ENCODE results near the gene TUBGCP6.

The TUBGCP6 gene

GRCh38 chr22:50250555-50251476 lies 6.0 kb upstream of the TUBGCP6 start, which contains the start of gene HDAC10:
Gene HDAC10 (minus strand): TSS chr22:50251265. CDS start chr22:50251032, 233 bp downstream.
- DNase-seq (ENCODE audit: low spot score): peak; percentile 89

DNA sequence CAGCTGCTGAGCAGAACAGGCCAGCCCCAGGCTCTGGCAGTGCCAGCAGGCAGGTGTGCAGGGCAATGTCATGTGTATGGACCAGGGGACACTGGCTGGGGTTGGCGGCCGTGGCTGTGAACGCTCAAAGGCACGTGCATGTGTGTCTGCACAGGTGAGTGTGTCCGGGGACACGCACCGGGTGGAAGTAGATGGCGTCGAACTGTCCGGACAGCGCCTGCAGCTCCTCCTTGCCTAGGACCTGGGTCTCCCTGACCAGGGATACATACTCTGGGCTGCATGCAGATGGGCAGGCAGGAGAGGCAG lies 5.4 kb upstream of the TUBGCP6 start:
- no peak for DNase-seq (ENCODE audit: low spot score)

DNA sequence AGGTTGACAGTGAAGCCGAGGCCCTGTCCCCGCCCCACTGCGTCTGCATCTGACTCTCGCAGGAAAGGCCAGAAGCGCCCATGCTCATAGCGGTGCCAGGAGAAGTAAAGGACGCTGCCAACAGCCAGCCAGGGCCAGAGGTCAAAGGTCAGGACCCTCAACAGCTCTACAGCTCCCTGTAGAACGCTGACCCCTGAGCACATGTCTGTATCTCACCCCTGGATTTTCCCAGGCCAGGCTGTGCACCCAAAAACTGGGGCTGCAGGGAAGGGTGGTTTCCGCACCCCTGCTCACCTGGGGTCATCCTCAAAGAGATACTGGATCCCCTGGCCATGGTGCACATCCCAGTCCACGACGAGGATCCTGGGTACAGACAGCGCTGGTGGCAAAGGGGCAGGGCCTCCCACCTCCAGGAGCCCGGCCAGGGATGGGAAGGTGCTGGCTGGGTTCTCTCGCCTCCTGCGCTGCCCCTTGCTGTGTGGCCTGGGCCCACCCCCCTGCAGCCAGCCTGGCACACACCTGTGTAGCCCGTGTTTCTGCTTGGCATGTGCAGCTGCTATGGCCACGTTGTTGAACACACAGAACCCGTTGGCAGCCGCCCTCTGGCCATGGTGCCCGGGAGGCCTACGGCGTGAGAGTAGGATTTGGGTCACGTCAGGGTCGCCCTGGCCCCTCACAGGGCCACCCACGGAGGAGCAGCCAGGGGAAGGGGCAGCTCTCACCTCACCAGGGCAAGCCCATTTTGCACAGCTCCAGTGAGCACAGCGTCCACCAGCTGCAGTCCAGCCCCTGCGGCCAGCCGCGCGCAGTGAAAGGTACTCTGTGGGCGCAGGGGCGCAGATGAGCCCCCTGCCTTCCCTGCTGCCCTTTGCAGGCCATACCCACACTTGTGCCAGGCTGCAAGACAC lies 4.8 kb upstream of the TUBGCP6 start:
- no peak for DNase-seq (ENCODE audit: low spot score)

GRCh38 chr22:50248196-50249081 lies 3.6 kb upstream of the TUBGCP6 start:
- DNase-seq (ENCODE audit: low spot score): no peak

DNA sequence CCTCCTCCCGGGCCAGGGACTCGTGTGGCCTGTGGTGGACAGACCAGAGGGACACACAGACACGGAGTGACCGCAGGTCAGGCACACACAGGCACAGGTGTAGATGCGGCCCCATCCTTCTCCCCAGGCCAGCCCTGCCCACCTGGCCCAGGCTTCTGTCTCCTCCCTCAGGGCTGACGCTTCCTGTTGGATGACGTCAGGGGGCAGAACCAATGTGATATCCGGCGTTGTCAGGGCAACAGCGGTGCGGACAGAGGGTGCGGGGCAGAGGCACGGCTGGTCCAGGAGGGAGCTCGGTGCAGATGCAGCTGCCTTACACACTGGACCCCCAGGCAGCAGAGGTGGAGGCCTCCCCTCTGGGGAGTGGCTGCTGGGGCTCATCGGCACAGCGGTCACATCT lies 2.9 kb upstream of the TUBGCP6 start:
- peak; percentile 75 for DNase-seq (ENCODE audit: low spot score)

DNA sequence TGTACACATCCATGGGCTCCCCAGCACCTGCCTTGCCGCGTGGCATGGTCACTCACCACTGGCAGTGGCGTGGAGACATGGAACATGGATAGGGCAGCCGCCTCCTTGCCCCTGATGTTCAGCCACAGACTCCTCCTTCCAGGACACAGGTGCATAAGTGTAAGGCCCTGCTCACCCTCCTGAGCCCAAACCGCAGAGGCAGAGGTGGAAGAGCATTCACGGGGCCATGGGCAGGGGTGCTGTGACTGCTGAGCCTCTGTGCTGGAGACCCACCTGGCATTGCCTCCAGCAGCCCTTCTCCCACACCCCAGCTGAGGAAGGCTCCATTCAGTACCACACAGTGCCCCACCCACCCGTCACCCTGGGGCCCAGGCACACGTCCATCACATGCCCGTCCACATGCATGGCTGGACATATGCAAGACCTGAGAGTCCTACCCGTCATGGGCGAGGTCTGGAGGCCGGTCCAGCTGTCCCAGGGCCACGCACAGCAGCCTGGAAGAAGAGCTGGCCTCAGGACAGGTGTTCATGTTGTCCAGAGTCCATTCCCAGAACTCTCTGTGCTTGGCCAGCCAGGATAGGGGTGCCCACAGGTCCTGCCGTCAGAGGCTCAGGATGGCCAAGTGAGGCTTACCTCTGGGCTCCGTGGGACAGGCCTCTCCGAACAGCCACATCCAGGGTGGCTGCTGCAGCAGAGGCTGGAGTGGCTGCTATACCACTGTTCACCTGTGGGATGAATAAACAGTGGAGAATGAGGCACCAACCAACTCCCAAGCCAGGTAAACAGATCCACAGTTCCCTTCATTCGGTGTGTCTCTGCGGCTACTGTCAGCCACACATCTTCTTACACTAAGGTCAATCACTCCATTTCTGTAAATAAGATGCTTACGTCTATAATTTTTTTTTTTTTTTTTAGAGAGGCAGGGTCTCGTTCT lies 1.7 kb upstream of the TUBGCP6 start:
- no peak for DNase-seq (ENCODE audit: low spot score)

DNA sequence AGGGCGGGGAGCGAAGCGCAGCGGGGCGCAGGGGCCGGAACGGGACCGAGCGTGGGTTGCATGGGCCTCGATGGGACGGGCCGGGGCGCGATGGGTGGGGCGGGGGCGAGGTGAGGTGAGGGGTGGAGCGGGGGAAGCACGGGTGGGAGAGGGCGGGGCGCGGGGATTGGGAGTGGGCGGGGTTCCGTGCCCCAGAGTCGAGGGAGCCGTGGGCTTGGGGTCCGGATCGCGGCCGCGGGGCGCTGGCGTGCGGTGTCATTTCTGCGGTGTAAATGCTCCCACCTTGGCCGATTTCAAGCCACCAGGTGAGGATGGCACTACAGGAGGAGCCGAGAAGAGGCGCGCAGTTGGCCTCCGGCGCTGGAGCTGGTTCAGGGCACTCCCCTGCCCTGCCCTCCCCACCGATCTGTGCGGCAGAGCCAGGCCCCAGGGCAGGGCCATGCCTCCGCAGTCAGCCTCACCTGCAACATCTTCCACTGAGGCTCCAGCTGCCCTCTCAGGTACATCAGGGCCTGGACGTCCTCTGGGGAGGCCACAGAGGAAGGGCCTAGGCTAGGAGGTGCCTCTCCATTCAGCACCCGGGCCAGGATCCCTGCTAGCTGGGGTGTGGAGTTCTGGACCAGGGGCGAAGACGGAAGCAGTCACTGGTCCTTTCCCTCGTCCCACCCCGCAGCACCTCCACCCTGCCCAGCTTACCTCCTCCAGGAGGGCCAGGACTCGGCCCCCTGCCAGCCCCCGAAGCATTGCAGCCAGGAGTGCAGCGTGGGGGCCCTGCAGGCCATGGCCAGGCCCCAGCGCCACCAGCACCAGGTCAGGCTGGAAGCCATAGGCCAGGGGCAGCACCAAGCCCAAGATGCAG lies 620 bp upstream of the TUBGCP6 start:
- no peak for DNase-seq (ENCODE audit: low spot score)

DNA sequence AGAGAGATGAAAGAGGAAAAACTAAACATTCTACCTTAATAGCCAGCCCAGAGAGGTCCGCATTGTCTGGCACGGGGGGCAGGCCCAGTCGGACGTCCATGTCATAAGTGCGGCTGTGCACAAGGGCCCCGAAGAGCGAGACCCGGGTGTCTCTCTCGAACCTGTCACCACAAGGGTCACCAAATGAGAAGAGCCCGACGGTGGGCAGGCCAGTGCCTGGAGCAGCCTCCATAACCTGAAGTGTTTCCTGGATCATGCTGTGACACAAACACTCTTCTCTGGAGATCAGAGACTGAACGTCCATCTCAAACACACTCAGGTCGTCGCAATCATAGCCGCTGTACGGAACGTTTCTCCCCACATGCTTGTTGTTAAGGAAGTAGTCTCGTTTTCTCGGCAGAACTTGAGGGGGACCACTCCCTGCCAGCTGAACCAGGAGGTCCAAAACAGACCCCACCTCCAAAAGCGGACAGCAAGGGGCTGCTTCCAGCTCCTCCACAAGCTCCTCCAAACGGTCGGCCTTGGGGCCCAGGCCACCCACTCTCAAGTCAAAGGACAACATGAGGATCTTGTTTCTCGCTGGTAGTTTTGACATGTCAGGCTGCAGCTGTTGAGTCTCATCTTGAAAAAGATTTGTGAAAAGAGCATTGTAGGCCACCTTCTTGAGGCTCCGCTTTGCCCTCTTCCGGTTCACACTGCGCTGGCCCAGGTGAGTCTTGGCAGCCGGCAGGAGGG lies 971 bp downstream of the TUBGCP6 start:
- DNase-seq (ENCODE audit: low spot score): no peak

DNA sequence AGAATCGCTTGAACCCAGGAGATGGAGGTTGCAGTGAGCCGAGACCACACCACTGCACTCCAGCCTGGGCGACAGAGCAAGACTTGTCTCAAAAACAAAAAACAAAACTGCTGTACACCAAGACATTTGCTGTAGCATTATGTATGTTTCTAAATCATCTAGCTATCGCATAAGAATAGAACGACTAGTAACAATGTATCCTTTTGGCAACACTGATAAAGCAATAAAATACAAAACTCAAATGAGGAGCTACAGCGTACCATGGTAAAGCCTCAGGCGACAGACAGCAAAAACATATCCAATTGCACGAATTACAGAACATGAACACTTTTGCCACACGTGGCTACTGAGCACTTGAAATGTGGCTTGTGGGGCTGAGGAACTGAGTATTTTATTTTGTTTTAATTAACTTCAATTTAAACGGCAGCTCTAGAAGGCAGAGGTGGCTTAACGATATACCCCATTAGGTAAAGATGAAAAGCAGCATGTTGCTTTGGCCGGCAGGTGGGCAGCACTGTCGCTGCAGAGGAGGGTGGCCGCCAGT lies 2.3 kb downstream of the TUBGCP6 start:
- DNase-seq (ENCODE audit: low spot score): no peak

- no peak for DNase-seq (ENCODE audit: low spot score)
Observed at GRCh38 chr22:50238755-50239154, 6.1 kb downstream of the TUBGCP6 start.

DNA sequence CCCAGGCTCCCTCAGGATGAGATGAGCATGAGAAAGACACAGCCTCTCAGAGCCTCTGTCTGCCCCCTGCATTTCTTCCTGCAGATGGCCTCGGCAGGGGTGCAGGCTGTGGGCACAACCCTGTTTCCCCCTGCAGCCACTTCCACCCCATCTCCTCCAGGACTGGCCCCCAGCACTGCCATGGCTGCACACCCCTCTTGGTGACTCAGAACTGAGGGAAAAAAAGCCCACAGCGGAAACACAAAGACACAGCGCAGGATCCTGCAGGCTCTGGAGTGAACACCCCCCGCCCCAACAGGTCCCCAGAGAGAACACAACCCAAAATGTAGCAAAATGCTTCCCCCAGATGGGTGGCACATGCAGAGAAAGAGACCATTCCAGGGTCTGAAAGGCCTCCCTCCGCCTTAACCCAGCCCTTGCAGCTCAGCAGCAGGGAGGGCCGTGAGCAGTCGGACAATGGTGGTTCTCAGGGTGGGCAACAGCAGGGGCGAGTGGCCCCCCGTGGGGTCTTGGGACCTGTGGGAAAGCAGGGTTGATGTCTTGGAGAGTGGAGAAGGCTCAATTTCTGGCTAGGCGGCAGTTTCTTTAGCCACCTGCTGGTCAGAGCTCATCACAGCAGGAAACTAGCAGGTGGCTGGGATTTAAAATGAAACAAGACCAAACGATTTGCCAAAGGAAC lies 8.0 kb downstream of the TUBGCP6 start:
- DNase-seq (ENCODE audit: low spot score): no peak

GRCh38 chr22:50233223-50233622 lies 11.6 kb downstream of the TUBGCP6 start:
- DNase-seq (ENCODE audit: low spot score): no peak

DNA sequence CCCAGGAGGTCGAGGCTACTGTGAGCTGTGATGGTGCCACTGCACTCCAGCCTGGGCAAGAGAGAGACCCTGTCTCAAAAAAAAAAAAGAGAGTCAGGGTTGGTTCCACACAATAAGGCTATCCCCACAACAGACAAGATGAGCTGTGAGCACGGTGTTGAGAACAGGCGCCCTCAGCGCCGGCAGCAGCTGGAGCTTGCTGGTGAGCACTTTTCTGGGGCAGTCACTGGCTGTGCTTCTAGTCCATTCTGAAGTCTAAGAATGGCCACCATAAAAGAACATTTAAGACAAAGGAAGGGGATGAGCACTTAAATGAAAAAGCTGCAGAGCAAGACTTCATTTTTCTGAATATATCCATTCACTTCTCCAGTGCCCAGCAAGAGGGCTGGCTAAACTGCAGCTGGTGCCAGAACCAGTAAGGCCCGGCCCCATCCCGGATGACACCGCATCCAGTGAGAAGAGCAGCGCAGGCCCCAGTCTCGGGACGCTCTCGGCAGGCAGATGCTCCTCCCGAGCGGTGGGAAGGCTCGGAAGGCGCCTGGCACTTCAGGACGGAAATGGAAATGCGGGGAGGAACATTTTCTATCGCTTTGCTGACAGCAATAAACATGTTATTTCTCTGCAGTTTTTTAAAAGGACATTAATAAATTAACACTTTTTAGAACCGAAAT lies 12.2 kb downstream of the TUBGCP6 start:
- no peak for DNase-seq (ENCODE audit: low spot score)

DNA sequence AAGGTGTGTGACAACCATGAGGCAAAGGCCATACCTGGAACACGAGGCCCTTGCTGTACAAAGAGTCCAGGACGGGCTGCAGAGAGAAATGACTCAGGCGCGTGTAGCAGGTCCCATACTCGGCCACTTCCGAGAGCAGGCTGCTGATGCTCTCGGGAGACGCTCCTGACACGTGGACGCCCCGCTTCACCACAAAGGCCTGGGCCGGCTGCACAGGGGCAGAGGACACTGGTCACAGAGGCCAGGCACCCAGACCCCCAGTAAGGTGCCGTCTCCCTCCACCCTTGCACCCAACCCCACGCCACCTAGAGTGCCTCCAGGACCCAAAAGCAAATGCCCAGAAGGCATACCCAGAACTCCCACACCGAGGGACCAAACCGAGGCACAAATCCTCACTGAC lies 15.5 kb downstream of the TUBGCP6 start:
- DNase-seq (ENCODE audit: low spot score): no peak

GRCh38 chr22:50228366-50228765 lies 16.5 kb downstream of the TUBGCP6 start:
- no peak for DNase-seq (ENCODE audit: low spot score)

GRCh38 chr22:50227579-50228215 lies 17.1 kb downstream of the TUBGCP6 start:
- DNase-seq (ENCODE audit: low spot score): no peak

- no peak for DNase-seq (ENCODE audit: low spot score)
Observed at GRCh38 chr22:50226875-50227165, 18.0 kb downstream of the TUBGCP6 start.

Data from ecto neural progenitor cell (in vitro differentiated cells).